Peyer's patch (tissue), 4 donors: ENCODE data around the gene RXRA. TPM values are rescaled to one million over a fixed set of nuclear protein-coding genes. Genes with fewer than 3 reads are reported as not detected.

Source experiments
- DNase-seq, 3 donors: peaks; one replicate each; pipeline ENCODE4 v3.0.0-alpha.2; 2017 to 2019
- H3K27ac ChIP-seq, 4 donors: fragments of 200-600 bp; sonication (generic); one replicate each; pipeline ENCODE4 v1.5.1; 2016 to 2019
- H3K27me3 ChIP-seq, 2 donors: fragments of 200-600 bp; sonication (generic); one replicate each; pipeline ENCODE4 v1.5.1; 2019
- H3K36me3 ChIP-seq, 3 donors: fragments of 200-600 bp; sonication (generic); one replicate each; pipeline ENCODE4 v1.5.1; 2016 to 2019
- H3K4me1 ChIP-seq, 4 donors: fragments of 200-600 bp; sonication (generic); one replicate each; pipeline ENCODE4 v1.5.1; 2016 to 2019
- H3K4me3 ChIP-seq, 4 donors: fragments of 200-600 bp; sonication (generic); 1 replicate in 3 of 4; 2 replicates in 1 of 4; pipeline ENCODE4 v1.5.1; 2016 to 2019; ENCODE audit warnings: mild to moderate bottlenecking in 1 of 4
- H3K9me3 ChIP-seq, 4 donors: fragments of 200-600 bp; sonication (generic); one replicate each; pipeline ENCODE4 v1.5.1; 2016 to 2019; ENCODE audit warnings: mild to moderate bottlenecking in 1 of 4
- CTCF ChIP-seq, 6 experiments: fragments of 450-650 bp in 4 of 6; fragments of 200-600 bp in 2 of 6; sonication (generic) in 1 of 6; IDR thresholded peaks; one replicate each; pipeline ENCODE4 v1.5.1; 2017 to 2019; ENCODE audit warnings: antibody characterized with exemption in 6 of 6, mild to moderate bottlenecking in 3 of 6, moderate library complexity in 1 of 6
- POLR2A ChIP-seq, 2 donors: fragments of 450-650 bp; IDR thresholded peaks; one replicate each; pipeline ENCODE4 v1.5.1; 2017; ENCODE audit warnings: antibody characterized with exemption in 2 of 2, mild to moderate bottlenecking in 2 of 2, moderate library complexity in 2 of 2
- total RNA-seq, 4 donors: library from RNA; depleted of rRNA; stranded (reverse); fragments of >200 nt; gene quantifications; one replicate each; pipeline ENCODE4 v1.1.0, GENCODE V29; 2016

Gene RXRA
- total RNA-seq, 4 donors from 2014 or later: 54.5 to 83.6 (median 65.4) TPM

DNA sequence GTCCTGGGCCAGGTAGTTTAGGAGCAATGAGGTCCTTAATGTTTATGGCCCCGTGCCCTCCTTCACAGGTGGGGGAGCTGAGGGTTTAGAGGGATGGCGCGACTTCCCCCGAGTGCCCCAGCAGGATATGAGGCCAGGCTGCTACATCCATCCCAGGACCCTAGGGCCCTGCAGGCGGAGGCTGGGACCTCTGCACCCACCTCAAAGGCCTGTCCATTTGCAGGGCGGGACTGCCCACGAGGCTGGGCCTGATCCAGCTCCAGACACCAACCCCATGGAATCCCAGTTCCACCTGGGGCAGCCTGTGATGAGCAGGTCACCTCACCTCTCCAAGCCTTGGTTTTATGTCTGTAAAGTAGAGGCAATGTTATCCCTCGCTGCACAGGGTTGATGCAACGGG, 142.1 kb downstream of the RXRA start:
- H3K36me3 ChIP-seq: no peaks in the 10 kb centered on the region
- H3K4me1 ChIP-seq: peaks cover 0 to 11% (median 0%) of the 10 kb centered on the region in 4 donors
- TF ChIP-seq POLR2A (IDR thresholded peaks at IDR 0.05): no peak
- H3K9me3 ChIP-seq: no peaks in the 10 kb centered on the region
- H3K4me3 ChIP-seq: no peak overlapping the region
- peak overlapping the region in 1 of 4 donors; percentile 70 for H3K27ac ChIP-seq
- DNase-seq: no peak
- H3K27me3 ChIP-seq: no peaks in the 10 kb centered on the region

GRCh38 chr9:134469041-134469875, 143.0 kb downstream of the RXRA start:
- no peak for DNase-seq

GRCh38 chr9:134472256-134472655, 146.0 kb downstream of the RXRA start:
- no peak for TF ChIP-seq CTCF (IDR thresholded peaks at IDR 0.05)
- TF ChIP-seq POLR2A (IDR thresholded peaks at IDR 0.05): no peak

More at GRCh38 chr9:134469041-134469875, 143.0 kb downstream of the RXRA start:
- Histone ChIP-seq H3K27me3 (no peaks in the 10 kb centered on the region), H3K36me3 (no peaks in the 10 kb centered on the region), H3K4me1 (peaks cover 0 to 11% (median 0%) of the 10 kb centered on the region in 4 donors), H3K27ac (peak overlapping the region in 2 of 4 donors; percentile 56 to 70), H3K9me3 (no peaks in the 10 kb centered on the region), H3K4me3 (no peak overlapping the region)
- TF ChIP-seq CTCF (IDR thresholded peaks at IDR 0.05): no peak
- TF ChIP-seq POLR2A (IDR thresholded peaks at IDR 0.05): no peak

GRCh38 chr9:134473141-134474054, 147.1 kb downstream of the RXRA start:
- no peak for DNase-seq

More at GRCh38 chr9:134472256-134472655, 146.0 kb downstream of the RXRA start:
- no peak overlapping the region for H3K4me3 ChIP-seq
- no peaks in the 10 kb centered on the region for H3K36me3 ChIP-seq
- no peaks in the 10 kb centered on the region for H3K27me3 ChIP-seq
- H3K27ac ChIP-seq: no peak overlapping the region
- DNase-seq: no peak
- H3K4me1 ChIP-seq: peaks cover 0 to 20% (median 6%) of the 10 kb centered on the region in 4 donors
- no peaks in the 10 kb centered on the region for H3K9me3 ChIP-seq

GRCh38 chr9:134474055-134474370, 147.8 kb downstream of the RXRA start:
- H3K9me3 ChIP-seq: no peaks in the 10 kb centered on the region
- H3K4me3 ChIP-seq: no peak overlapping the region
- peak overlapping the region in 3 of 4 donors; percentile 2 to 66 (median 18) for H3K27ac ChIP-seq
- H3K27me3 ChIP-seq: no peaks in the 10 kb centered on the region
- H3K4me1 ChIP-seq: peaks cover 0 to 15% (median 6%) of the 10 kb centered on the region in 4 donors
- H3K36me3 ChIP-seq: no peaks in the 10 kb centered on the region
- TF ChIP-seq CTCF (IDR thresholded peaks at IDR 0.05) (no peak), POLR2A (IDR thresholded peaks at IDR 0.05) (no peak)
- DNase-seq: no peak

More at GRCh38 chr9:134473141-134474054, 147.1 kb downstream of the RXRA start:
- TF ChIP-seq CTCF (IDR thresholded peaks at IDR 0.05): no peak
- no peak for TF ChIP-seq POLR2A (IDR thresholded peaks at IDR 0.05)
- Histone ChIP-seq H3K9me3 (no peaks in the 10 kb centered on the region), H3K4me1 (peaks cover 0 to 20% (median 6%) of the 10 kb centered on the region in 4 donors), H3K36me3 (no peaks in the 10 kb centered on the region), H3K27ac (peak overlapping the region in 3 of 4 donors; percentile 2 to 25 (median 18)), H3K4me3 (no peak overlapping the region), H3K27me3 (no peaks in the 10 kb centered on the region)
